T-helper 22 cell (primary cell): ENCODE results near the gene PLCB1.
"Not testable (repeated sequence)": the region's sequence is repeated elsewhere in the genome, so short reads cannot be mapped to it uniquely, and the experiment has no call there.

Experiments
- DNase-seq: peaks from one replicate; pipeline ENCODE4 v3.0.0-alpha.2; 2020; ENCODE audit warnings: low read depth

Gene PLCB1

GRCh38 chr20:8406391-8406790, 274.3 kb downstream of the PLCB1 start:
- DNase-seq = no peak

DNA sequence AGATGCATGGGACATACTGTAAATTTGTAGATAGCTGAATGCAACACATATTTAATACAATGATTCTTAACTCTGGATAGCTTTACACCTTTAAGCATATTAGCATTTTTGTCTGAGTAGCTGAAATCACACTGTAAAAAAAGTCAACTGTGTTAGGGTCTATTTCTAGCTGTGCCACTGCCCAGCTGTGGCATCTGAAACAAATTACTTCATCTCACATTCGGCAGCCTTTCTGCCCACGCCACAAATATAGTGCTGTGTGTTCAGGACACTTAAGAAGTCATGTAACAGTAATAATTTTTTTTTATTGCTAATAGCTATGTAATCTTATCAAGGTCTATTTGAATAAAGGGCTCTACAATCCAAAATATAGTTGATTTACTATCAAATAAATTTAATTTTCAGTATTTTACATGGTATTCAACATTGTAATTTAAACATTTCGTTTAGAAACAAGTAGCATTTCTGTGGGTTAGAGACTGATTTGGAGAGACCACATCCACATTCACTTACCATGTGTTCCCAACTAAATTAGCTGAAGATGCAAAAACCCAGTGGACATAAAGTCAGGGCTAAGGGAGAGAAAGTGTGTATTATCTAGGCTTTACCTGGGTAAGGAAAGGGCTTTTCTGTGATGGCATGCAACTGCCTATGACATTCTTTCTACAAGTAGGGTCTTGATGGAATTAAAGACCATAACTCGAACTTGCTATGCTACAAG, 276.7 kb downstream of the PLCB1 start:
- DNase-seq = no peak

DNA sequence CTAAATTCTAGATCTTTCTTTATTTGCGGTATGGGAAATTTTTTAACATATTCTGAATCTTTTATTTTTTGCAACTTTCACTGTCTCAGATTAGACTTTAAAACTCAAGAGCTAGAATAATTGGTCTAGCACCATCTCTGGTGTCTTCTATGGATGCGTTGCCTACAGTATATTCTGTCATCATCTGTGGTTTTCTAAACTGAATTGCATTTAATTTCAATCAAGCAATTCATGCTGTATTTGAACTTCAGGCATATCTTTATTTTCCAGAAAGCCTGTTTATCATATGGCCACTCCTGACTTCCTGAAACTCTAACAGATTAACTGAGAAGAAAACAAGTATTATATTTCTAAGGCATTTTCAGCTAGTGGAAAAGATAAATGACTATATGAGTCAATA, 281.6 kb downstream of the PLCB1 start:
- DNase-seq = no peak

DNA sequence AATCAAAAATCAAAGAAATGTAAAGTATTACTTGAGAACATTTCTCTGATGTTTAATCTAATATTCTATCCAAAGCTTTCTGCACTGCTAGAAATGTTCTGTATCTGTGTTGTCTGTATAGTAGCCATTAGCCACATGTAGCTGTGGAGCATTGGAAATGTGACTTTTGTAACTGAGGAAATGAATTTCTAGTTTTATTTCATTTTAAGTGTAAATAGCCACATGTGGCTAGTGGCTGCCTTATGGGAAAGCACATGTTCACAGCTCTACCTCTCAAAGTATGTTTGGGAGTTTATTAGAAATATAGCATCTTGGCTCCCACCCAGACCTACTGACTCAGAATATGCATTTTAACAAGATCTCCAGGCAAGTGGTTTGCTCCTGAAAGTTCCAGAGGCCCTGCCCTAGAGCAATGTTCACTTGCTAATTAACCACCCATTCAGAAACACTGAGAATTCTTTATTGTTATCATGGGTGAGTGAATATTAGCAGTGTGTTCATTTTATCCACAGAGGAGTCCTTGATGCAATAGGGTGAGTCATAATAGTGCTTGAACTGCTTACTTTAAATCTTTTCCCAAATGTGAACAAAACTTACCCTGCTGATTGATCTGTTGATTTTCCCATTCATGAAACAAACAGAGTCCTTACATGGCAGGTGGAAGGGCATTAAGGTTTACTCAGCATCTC, 282.7 kb downstream of the PLCB1 start:
- DNase-seq = no peak

DNA sequence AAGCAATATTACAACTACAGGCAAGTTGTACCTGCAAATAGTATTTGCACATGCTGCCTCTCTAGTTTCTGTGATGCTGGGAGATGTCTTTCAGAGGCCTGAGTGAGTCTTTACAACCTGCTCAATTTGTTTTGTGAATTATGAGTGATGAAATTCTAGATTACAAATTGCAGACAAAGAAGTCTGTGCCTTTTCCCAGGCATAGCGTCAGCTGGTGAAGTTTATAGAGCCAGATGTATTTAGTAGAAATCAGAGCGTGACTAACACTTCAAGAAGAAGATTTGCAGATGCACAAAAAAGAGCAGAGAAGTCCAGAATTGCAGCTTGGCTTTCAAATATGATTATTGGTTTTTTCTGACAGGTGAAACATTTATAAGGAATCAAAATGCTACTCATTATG, 289.9 kb downstream of the PLCB1 start:
- DNase-seq = no peak

DNA sequence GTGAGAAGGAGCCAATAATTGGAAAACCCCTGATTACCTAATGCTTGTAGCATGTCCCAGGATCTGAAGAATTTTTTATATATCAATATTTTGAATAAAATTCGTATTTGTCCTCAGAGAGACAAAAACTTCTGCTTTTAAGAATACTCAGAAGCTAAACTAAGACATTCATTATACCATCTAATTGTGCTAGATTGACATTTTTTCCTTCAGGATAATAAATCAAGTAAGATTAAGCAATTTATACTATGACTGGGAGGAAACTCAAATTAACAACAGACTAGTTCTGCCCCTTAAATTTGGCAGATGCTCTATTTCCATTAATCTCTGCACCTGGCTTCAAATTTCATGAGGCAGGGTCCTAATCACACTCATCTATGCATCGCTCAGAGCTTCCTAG, 291.4 kb downstream of the PLCB1 start:
- no peak for DNase-seq

GRCh38 chr20:8424010-8424409, 291.9 kb downstream of the PLCB1 start:
- DNase-seq = no peak

DNA sequence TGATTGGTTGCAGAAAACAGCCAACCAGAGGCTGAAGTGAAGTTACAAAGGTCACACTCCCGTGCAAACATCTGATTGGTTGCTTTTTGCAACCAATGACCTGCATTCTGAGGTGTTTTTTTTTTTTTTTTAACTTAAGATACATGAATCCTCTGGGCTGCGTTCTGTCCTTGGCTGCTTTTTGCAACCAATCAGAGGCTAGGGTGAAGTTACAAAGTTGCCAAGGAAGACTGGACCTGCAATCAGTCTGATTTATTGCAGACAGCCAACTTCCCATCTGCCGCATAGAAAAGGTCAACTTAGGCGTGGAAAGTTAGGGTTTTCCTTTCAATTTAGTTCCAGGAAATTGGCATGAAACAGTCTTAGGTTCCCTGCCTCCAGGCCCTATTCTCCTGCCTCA, 292.9 kb downstream of the PLCB1 start:
- DNase-seq = no peak

- no peak for DNase-seq
Observed at GRCh38 chr20:8425802-8426201, 293.7 kb downstream of the PLCB1 start.

DNA sequence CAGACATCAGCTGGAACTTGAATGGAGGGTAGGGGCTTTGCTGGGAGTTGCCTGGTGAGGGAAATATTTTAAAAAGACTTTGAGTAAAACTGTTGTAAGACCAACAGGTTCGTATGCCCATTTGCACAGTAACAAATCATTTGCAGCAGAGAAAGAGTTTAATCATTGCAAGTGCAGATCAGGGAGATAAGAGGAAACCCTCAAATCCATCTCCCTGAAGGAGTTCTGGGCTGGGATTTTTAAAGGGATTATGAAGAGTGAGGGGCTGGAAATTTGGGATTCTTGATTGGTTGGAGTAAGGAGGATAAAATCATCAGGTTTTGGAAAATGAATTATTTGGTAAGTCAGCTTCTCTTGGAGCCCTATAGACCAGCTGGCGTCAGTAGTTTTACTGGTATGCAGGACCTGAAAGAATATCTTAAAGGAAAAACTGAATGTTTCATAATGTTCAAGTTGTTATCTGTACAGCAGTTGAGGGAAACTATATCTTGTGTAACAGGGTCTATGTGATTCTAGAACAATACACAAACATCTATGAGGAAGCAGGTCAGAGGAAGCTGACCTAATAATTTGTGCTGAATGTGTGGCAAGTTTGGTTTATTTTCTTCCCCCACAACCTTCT, 295.5 kb downstream of the PLCB1 start:
- DNase-seq = no peak

DNA sequence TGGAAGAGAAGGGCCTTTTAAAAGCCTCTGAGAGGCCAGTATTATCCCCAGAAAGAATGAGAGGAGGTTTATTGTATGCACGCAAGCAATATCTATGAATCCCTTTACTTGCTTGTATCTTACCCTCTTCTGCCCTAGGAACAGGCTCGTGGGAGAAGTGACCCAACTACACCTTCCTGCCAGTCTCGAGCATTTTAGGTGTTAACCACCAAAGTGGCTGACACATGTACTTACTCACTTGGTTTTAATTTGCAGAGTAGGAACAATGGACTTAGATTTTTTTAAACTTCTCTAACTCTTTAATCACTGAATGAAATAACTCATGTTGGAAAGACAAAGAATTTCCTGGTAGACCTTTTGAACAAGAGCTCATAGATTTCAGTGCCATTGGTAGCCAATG, 296.9 kb downstream of the PLCB1 start:
- DNase-seq = no peak

GRCh38 chr20:8431538-8432434, 299.7 kb downstream of the PLCB1 start:
- no peak for DNase-seq

DNA sequence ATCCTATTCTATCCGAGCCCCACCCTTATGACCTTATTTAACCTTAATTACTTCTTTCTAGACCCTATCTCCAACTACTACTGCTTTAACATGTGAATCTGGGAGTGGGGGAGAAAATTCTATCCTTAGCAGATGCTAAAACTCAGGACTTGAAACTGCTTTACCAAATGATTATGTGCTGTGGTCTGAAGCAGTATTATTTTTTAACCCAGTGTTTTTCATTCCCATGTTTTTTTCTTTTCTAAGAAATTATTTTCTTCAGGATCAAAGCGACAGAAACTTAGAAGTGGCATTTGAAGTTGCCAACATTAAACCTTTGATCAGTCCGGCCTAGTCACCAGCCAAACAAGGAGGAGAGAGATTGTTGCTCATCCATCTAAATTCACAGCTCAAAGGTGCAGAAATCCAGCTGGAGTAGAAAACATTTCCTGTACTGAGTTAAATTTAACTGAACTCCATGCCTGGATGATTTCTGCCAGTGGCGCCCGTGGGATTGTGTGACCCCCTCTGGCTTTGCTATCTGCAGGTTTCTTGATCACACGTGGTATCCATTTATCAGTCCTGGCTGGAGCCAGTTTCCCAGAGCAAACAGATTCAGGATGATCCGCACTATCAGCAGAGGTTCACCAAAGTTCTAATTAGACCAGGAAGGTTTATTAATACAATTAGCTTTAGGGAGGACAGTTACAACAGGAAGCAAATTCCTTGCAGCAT, 300.5 kb downstream of the PLCB1 start:
- no peak for DNase-seq

- no peak for DNase-seq
Observed at GRCh38 chr20:8433291-8433690, 301.2 kb downstream of the PLCB1 start.

GRCh38 chr20:8434326-8434876, 302.3 kb downstream of the PLCB1 start:
- DNase-seq = no peak

DNA sequence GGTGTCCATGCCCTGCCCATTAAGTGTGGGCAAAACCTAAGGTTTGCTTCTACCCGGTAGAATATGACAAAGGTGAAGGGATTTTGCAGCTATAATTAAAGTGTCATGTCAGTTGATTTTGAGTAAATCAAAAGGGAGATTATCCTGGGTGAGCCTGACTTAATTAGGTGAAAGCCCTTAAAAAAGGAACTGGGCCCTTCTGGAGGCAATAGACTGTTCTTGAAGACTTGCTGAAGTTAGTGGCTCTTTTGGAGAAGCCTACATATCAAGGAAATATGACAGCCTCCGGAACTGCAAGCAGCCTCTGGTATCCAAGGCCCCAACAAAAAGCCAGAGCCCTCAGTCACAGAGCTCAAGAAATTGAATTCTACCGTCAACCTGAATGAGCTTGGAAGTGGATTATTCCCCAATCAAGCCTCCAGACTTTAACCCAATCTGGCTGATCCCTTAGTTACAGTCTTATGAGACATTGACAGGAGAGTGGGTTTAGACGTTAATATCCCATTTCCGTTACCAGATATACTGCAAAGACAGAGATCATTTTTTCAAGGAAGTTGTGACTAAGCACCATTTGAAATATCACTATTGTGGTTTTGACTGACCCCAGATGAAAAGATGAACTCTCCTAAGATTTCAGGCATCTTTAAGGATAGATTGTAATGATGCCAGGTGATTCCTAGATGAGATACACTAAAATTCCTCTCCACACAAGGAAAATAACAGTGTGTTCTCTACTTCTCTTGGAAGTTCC, 303.4 kb downstream of the PLCB1 start:
- DNase-seq = no peak

GRCh38 chr20:8436938-8437337, 304.9 kb downstream of the PLCB1 start:
- DNase-seq = not testable (repeated sequence)

GRCh38 chr20:8438748-8439147, 306.7 kb downstream of the PLCB1 start:
- DNase-seq = no peak

DNA sequence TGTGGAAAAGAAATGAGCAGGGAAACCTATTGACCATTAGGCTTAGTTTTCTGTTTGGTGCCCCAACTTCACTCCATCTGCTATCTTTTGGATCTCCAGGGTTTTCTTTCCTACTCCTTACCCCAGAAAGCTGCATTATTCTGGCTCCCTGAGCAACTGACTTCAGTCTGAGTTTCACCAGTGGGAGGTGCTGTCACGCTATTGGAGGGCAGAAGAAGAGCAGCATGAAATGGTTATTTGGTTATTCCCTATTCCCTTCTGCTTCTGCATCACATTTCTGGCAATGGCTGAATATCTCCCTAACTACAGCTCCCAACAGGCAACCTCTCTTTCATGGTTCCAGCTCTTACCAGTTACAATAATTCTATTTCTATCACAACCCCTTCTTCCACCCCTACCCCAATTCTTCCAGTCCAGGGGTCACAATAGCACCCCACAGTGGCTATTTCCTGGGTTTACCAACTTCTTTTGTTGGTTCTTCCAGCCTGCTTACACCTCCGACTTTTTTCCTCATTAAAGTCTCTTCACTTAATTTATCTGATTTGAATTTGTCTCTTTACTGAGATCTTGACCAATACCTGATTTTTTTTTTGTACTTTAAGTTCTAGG, 311.5 kb downstream of the PLCB1 start:
- no peak for DNase-seq
